Prostate gland (tissue), 2 donors: ENCODE measurements around the gene OVOL1. TPM values are rescaled to one million over a fixed set of nuclear protein-coding genes. Genes with fewer than 3 reads are reported as not detected.

Experiments
- DNase-seq: peaks from one replicate; pipeline ENCODE4 v3.0.0-alpha.2; 2019; ENCODE audit warnings: low spot score
- H3K27ac ChIP-seq, 2 donors: fragments of 200-600 bp; sonication (generic); 2 replicates each; pipeline ENCODE4 v1.5.1; 2017 to 2019
- H3K27me3 ChIP-seq: fragments of 200-600 bp; sonication (generic); replicated peaks from 2 replicates; pipeline ENCODE4 v1.5.1; 2019; ENCODE audit not compliant: insufficient read depth
- H3K36me3 ChIP-seq, 2 donors: fragments of 200-600 bp; sonication (generic); 1 replicate in 1 of 2; 2 replicates in 1 of 2; pipeline versions ENCODE4 v1.5.1 to v1.8.1; 2017 to 2019
- H3K4me1 ChIP-seq: fragments of 200-600 bp; sonication (generic); replicated peaks from 2 replicates; pipeline ENCODE4 v1.5.1; 2019
- H3K4me3 ChIP-seq, 2 donors: fragments of 200-600 bp; sonication (generic); 2 replicates each; pipeline ENCODE4 v1.5.1; 2017 to 2019
- H3K9me3 ChIP-seq: fragments of 200-600 bp; sonication (generic); 2 replicates; pipeline ENCODE4 v1.5.1; 2017
- CTCF ChIP-seq, 4 experiments: fragments of 200-600 bp in 2 of 4; fragments of 450-650 bp in 2 of 4; sonication (generic) in 2 of 4; IDR thresholded peaks; 1 replicate in 3 of 4; 2 replicates in 1 of 4; pipeline ENCODE4 v1.5.1; 2016 to 2019; ENCODE audit warnings: antibody characterized with exemption in 4 of 4, mild to moderate bottlenecking in 2 of 4, moderate library complexity in 2 of 4
- POLR2A ChIP-seq: fragments of 450-650 bp; IDR thresholded peaks from one replicate; pipeline ENCODE4 v1.6.1; 2016; ENCODE audit warnings: antibody characterized with exemption, mild to moderate bottlenecking
- POLR2AphosphoS5 ChIP-seq: sonication (generic); formaldehyde crosslinking; IDR thresholded peaks from one replicate; pipeline ENCODE4 v1.6.1; 2017; ENCODE audit warnings: antibody characterized with exemption
- WGBS: methylation state at CpG from one replicate; pipeline ENCODE4 v1.1.5; 2018; 5-methylcytosine and 5-hydroxymethylcytosine counted together
- intact Hi-C: fragments of 100-400 bp; cut with DNase I; formaldehyde crosslinking; loops from one replicate; pipeline ENCODE4 v1.14.2; 2022
- total RNA-seq, 2 donors: library from RNA; depleted of rRNA; stranded (reverse); fragments of >200 nt; gene quantifications; one replicate each; pipeline ENCODE4 v1.1.0, GENCODE V29; 2016

The OVOL1 gene
- total RNA-seq, 2 donors from 2014 or later: 2.7 to 8.5 TPM

- DNase-seq: no peak
- Histone ChIP-seq H3K4me1 (no peaks in the 10 kb centered on the region), H3K4me3 (no peak overlapping the region), H3K27me3 (peaks cover 2% of the 10 kb centered on the region), H3K36me3 (no peaks in the 10 kb centered on the region), H3K27ac (no peak overlapping the region), H3K9me3 (no peaks in the 10 kb centered on the region)
- no peak for TF ChIP-seq POLR2AphosphoS5
- TF ChIP-seq POLR2A: no peak
- no peak for TF ChIP-seq CTCF (IDR thresholded peaks at IDR 0.05)
- WGBS: 78% methylated on average over 18 of the region's 18 CpGs
- intact Hi-C loops: no loop called here
These were observed 14.5 kb downstream of the OVOL1 start for GRCh38 chr11:65801153-65801987.

GRCh38 chr11:65802841-65803240 is 16.0 kb downstream of the OVOL1 start:
- intact Hi-C loops: no loop called here
- 86% methylated on average over 9 of the region's 9 CpGs for WGBS
- TF ChIP-seq POLR2A (no peak), CTCF (IDR thresholded peaks at IDR 0.05) (no peak), POLR2AphosphoS5 (no peak)
- no peaks in the 10 kb centered on the region for H3K36me3 ChIP-seq
- H3K9me3 ChIP-seq: no peaks in the 10 kb centered on the region
- DNase-seq: no peak
- H3K4me3 ChIP-seq: no peak overlapping the region
- peaks cover 2% of the 10 kb centered on the region for H3K27me3 ChIP-seq
- H3K27ac ChIP-seq: no peak overlapping the region
- no peaks in the 10 kb centered on the region for H3K4me1 ChIP-seq

- H3K4me1 ChIP-seq: no peaks in the 10 kb centered on the region
- intact Hi-C loops: no loop called here
- no peak overlapping the region for H3K4me3 ChIP-seq
- peaks cover 2% of the 10 kb centered on the region for H3K27me3 ChIP-seq
- no peak for TF ChIP-seq CTCF (IDR thresholded peaks at IDR 0.05)
- no peak for TF ChIP-seq POLR2A
- TF ChIP-seq POLR2AphosphoS5: no peak
- no peaks in the 10 kb centered on the region for H3K36me3 ChIP-seq
- H3K9me3 ChIP-seq: no peaks in the 10 kb centered on the region
- no peak for DNase-seq
- no peak overlapping the region for H3K27ac ChIP-seq
- 39% methylated on average over 21 of the region's 21 CpGs for WGBS
These were observed 17.1 kb downstream of the OVOL1 start for GRCh38 chr11:65803797-65804492.

- Histone ChIP-seq H3K27me3 (peaks cover 2% of the 10 kb centered on the region), H3K9me3 (no peaks in the 10 kb centered on the region), H3K4me1 (no peaks in the 10 kb centered on the region), H3K36me3 (no peaks in the 10 kb centered on the region), H3K27ac (no peak overlapping the region), H3K4me3 (no peak overlapping the region)
- WGBS: 64% methylated on average over 6 of the region's 6 CpGs
- intact Hi-C loops: no loop called here
- TF ChIP-seq POLR2AphosphoS5 (no peak), CTCF (IDR thresholded peaks at IDR 0.05) (no peak), POLR2A (no peak)
- no peak for DNase-seq
These were observed 20.1 kb downstream of the OVOL1 start for GRCh38 chr11:65806979-65807378.
